Naive thymus-derived CD8-positive, alpha-beta T cell (primary cell): ENCODE results near the gene ZNF609. TPM values are rescaled to one million over a fixed set of nuclear protein-coding genes. Genes with fewer than 3 reads are reported as not detected.

Source experiments
- ATAC-seq, 2 donors: fragments of 150-1000 bp; cut with Tn5 transposase in 1 of 2; sonication (Bioruptor Pico), chemical (Tn5 transposase) in 1 of 2; 1 replicate in 1 of 2; 2 replicates in 1 of 2; pipeline ENCODE4 v1.10.0; 2021; ENCODE audit warnings: mild to moderate bottlenecking in 2 of 2, moderate library complexity in 2 of 2
- POLR2A ChIA-PET: fragments of 350-600 bp; sonication (Branson Sonifier 250); formaldehyde crosslinking; loops from one replicate; lab custom pipeline; 2021; ENCODE audit warnings: antibody characterized with exemption; lab: Charles Lee
- DNase-seq, 10 donors: peaks; one replicate each; pipeline versions ENCODE4 v3.0.0 to v3.0.0-alpha.2; 2020 to 2022
- H3K27ac Mint-ChIP-seq, 10 donors: one replicate each; pipeline ENCODE4 v1.8.0; 2020 to 2022; ENCODE audit warnings: mild to moderate bottlenecking in 10 of 10, mixed read lengths in 10 of 10, moderate library complexity in 4 of 10, inconsistent platforms in 1 of 10
- H3K27me3 Mint-ChIP-seq, 5 donors: one replicate each; pipeline ENCODE4 v1.8.0; 2021 to 2022; ENCODE audit warnings: mixed read lengths in 5 of 5
- H3K36me3 Mint-ChIP-seq, 3 donors: one replicate each; pipeline ENCODE4 v1.8.0; 2020 to 2022; ENCODE audit warnings: mixed read lengths in 3 of 3, mild to moderate bottlenecking in 2 of 3, inconsistent platforms in 1 of 3
- H3K4me1 Mint-ChIP-seq, 4 donors: one replicate each; pipeline ENCODE4 v1.8.0; 2021 to 2022; ENCODE audit warnings: mixed read lengths in 4 of 4
- H3K4me3 Mint-ChIP-seq, 10 donors: one replicate each; pipeline ENCODE4 v1.8.0; 2020 to 2022; ENCODE audit warnings: mild to moderate bottlenecking in 10 of 10, mixed read lengths in 10 of 10, moderate library complexity in 6 of 10, inconsistent platforms in 1 of 10
- H3K9me3 Mint-ChIP-seq, 9 donors: one replicate each; pipeline ENCODE4 v1.8.0; 2020 to 2022; ENCODE audit warnings: mixed read lengths in 9 of 9, mild to moderate bottlenecking in 3 of 9, inconsistent platforms in 1 of 9, moderate library complexity in 1 of 9
- polyA plus RNA-seq, 3 donors: library from polyadenylated mRNA; unstranded; fragments of 300-500 nt; fragmentation: Illumina TruSeq; gene quantifications; one replicate each; pipeline ENCODE4 v1.2.3, GENCODE V29; 2021
- total RNA-seq, 8 experiments: library from RNA in 2 of 8; stranded (reverse) in 2 of 8; gene quantifications; one replicate each; pipeline ENCODE4 v1.2.3 and lab custom pipeline; 2021 to 2026

ZNF609 gene
- total and polyA plus RNA-seq, 5 experiments from 2014 or later, result 10.2 to 68.2 (median 23.7) TPM

DNA sequence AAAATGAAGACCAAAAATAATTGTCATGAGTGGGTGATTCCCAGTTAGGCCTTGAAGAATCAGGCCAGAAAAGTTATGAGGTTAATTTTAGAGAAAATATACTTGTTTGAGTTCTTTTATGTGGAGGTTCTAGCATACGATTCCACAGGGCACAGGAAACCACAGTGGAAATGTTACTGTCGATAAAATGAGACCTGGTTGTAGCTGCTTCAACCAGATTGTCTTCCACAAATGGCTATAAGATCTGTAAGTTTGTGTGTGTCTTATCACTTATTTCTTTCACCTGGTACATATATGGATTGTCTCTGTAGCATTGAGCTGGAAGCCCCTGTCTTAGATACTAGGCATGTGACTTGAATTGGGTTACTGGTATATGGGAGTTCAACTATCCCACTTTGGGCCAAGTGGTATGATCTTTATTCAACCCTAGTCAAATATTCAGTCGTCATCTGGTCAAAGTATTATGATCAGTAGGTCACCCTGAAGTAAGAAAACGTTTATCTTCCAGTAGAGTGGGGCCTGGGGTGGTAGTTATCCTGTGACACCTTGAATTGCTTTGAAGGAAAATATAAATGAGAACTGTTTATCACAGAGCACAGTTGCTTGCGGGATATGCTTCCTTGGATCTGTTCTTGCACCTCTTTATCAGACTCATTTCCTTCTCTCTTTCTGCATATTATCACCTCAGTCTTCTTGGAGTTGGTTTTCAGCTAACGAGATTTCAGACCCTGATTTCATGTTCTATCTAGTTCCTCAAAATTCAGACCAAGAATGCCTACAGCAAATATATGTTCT lies 21.5 kb upstream of the ZNF609 start:
- H3K9me3 Mint-ChIP-seq, result no peaks in the 10 kb centered on the region
- H3K4me3 Mint-ChIP-seq, result peak overlapping the region in 9 of 10 donors; percentile 24 to 75 (median 56)
- H3K4me1 Mint-ChIP-seq, result peaks cover 30 to 55% (median 41%) of the 10 kb centered on the region in 4 donors
- peak overlapping the region; percentile 5 to 90 (median 74) for H3K27ac Mint-ChIP-seq
- POLR2A ChIA-PET, result interaction anchor here (1.2 to 1.5 kb wide), 2 partner anchors 11 to 14 kb away, joined by 4 to 5 read pairs; no protein-coding TSS in a partner anchor
- no peaks in the 10 kb centered on the region for H3K27me3 Mint-ChIP-seq
- DNase-seq (peak in 1 of 10 donors; percentile 33), ATAC-seq (peak; percentile 59 to 74)
- peaks cover 4 to 12% (median 5%) of the 10 kb centered on the region in 3 donors for H3K36me3 Mint-ChIP-seq

- ATAC-seq (no peak), DNase-seq (no peak)
- H3K9me3 Mint-ChIP-seq, result no peaks in the 10 kb centered on the region
- H3K27me3 Mint-ChIP-seq, result no peaks in the 10 kb centered on the region
- H3K4me3 Mint-ChIP-seq, result peak overlapping the region in 1 of 10 donors; percentile 73
- peaks cover 28 to 56% (median 53%) of the 10 kb centered on the region in 4 donors for H3K4me1 Mint-ChIP-seq
- POLR2A ChIA-PET, result no interaction called here
- peaks cover 2 to 17% (median 5%) of the 10 kb centered on the region in 3 donors for H3K36me3 Mint-ChIP-seq
- H3K27ac Mint-ChIP-seq, result peak overlapping the region in 5 of 10 donors; percentile 1 to 88 (median 52)
These were observed 18.5 kb upstream of the ZNF609 start for GRCh38 chr15:64441852-64442251.

GRCh38 chr15:64443016-64443415 lies 17.4 kb upstream of the ZNF609 start:
- H3K27ac Mint-ChIP-seq, result peak overlapping the region in 7 of 10 donors; percentile 3 to 89 (median 77)
- H3K4me1 Mint-ChIP-seq, result peaks cover 26 to 61% (median 54%) of the 10 kb centered on the region in 4 donors

DNA sequence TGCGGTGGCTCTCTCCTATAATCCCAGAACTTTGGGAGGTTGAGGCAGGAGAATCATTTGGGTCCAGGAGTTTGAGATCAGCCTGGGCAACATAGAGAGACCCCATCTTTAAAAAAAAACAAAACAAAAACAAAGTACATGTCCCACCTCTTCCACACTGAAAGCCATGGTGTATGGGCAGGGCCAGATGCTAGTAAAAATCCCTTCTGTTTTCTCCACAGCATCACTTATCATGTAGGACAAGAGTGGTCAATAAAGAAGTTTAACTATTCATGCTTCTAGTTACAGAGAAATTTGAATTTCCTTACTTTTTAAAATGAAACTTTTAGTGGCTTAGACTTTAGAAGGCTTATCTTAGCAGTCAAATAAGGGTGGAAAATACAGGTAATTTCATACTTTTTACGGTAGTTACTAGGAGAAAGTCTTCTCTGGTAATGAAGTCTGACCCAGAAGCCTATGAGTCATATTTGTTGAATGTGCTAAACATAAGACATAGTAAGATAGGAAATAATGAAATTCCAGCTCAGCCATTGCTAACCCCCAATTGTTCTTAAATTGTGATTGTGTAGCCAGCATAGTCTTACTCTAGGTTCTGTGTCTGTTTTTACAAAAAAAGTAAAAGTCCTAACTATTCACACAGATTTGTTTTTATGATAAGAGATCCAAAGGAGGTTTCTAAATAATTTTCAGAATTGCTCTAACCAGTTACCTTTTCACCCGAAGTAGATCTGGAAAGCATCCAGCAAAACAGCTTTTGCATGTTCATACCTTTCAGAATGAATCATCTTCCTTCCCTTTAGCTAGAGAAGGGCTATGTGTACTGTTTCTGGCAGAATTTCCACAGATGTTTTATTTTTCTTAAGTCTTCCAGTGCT lies 16.4 kb upstream of the ZNF609 start:
- Mint-ChIP-seq H3K4me3 (peak overlapping the region in 8 of 10 donors; percentile 21 to 80 (median 53)), H3K9me3 (no peaks in the 10 kb centered on the region), H3K36me3 (peaks cover 5 to 21% (median 7%) of the 10 kb centered on the region in 3 donors), H3K27ac (peak overlapping the region; percentile 15 to 89 (median 70)), H3K4me1 (peaks cover 26 to 58% (median 52%) of the 10 kb centered on the region in 4 donors), H3K27me3 (no peaks in the 10 kb centered on the region)
- POLR2A ChIA-PET, result interaction anchor here (0.6 to 1.1 kb wide), 4 partner anchors 14 to 157 kb away, joined by 3 to 8 read pairs (median 3); no protein-coding TSS in a partner anchor
- ATAC-seq, result peak; percentile 38 to 81
- peak in 1 of 10 donors; percentile 13 for DNase-seq

More at GRCh38 chr15:64443016-64443415, 17.4 kb upstream of the ZNF609 start:
- H3K36me3 Mint-ChIP-seq, result peaks cover 5 to 21% (median 7%) of the 10 kb centered on the region in 3 donors
- no peaks in the 10 kb centered on the region for H3K9me3 Mint-ChIP-seq
- peak overlapping the region in 4 of 10 donors; percentile 8 to 41 (median 18) for H3K4me3 Mint-ChIP-seq
- H3K27me3 Mint-ChIP-seq, result no peaks in the 10 kb centered on the region
- POLR2A ChIA-PET, result interaction anchor here (0.7 kb wide), 2 partner anchors 57 to 862 kb away, joined by 3 to 4 read pairs; no protein-coding TSS in a partner anchor
- DNase-seq (no peak), ATAC-seq (no peak)

GRCh38 chr15:64444836-64445235 lies 15.5 kb upstream of the ZNF609 start:
- POLR2A ChIA-PET, result interaction anchor here (0.7 to 0.8 kb wide), 4 partner anchors 121 to 714 kb away, joined by 3 to 8 read pairs (median 5); no protein-coding TSS in a partner anchor
- peaks cover 26 to 57% (median 51%) of the 10 kb centered on the region in 4 donors for H3K4me1 Mint-ChIP-seq
- no peaks in the 10 kb centered on the region for H3K9me3 Mint-ChIP-seq
- peak overlapping the region in 6 of 10 donors; percentile 32 to 89 (median 75) for H3K27ac Mint-ChIP-seq
- no peak for ATAC-seq
- no peak for DNase-seq
- no peaks in the 10 kb centered on the region for H3K27me3 Mint-ChIP-seq
- peaks cover 5 to 21% (median 8%) of the 10 kb centered on the region in 3 donors for H3K36me3 Mint-ChIP-seq
- H3K4me3 Mint-ChIP-seq, result peak overlapping the region in 4 of 10 donors; percentile 21 to 80 (median 42)

GRCh38 chr15:64447536-64448315 lies 12.7 kb upstream of the ZNF609 start:
- H3K9me3 Mint-ChIP-seq, result no peaks in the 10 kb centered on the region
- peak overlapping the region in 9 of 10 donors; percentile 25 to 76 (median 46) for H3K4me3 Mint-ChIP-seq
- H3K27me3 Mint-ChIP-seq, result no peaks in the 10 kb centered on the region
- H3K36me3 Mint-ChIP-seq, result peaks cover 0 to 13% (median 8%) of the 10 kb centered on the region in 3 donors
- POLR2A ChIA-PET, result interaction anchor here (0.6 to 1.1 kb wide), 4 partner anchors 8 to 17 kb away, joined by 3 to 5 read pairs (median 4); partner anchors contain the start of gene ZNF609
- peak; percentile 42 to 61 for ATAC-seq
- peak in 1 of 10 donors; percentile 16 for DNase-seq
- peaks cover 22 to 61% (median 52%) of the 10 kb centered on the region in 4 donors for H3K4me1 Mint-ChIP-seq
- peak overlapping the region; percentile 65 to 89 (median 81) for H3K27ac Mint-ChIP-seq

GRCh38 chr15:64452988-64453688 lies 7.2 kb upstream of the ZNF609 start:
- Mint-ChIP-seq H3K27ac (peak overlapping the region in 6 of 10 donors; percentile 6 to 78 (median 28)), H3K4me3 (peak overlapping the region in 2 of 10 donors; percentile 11 to 51), H3K36me3 (peaks cover 0 to 1% (median 0%) of the 10 kb centered on the region in 3 donors), H3K9me3 (no peaks in the 10 kb centered on the region), H3K4me1 (peaks cover 36 to 72% (median 64%) of the 10 kb centered on the region in 4 donors), H3K27me3 (no peaks in the 10 kb centered on the region)
- POLR2A ChIA-PET, result interaction anchor here (0.6 to 1.7 kb wide), 3 partner anchors 12 to 84 kb away, joined by 3 to 6 read pairs (median 4); no protein-coding TSS in a partner anchor
- ATAC-seq, result no peak
- no peak for DNase-seq

- POLR2A ChIA-PET, result interaction anchor here (0.6 to 1.7 kb wide), 2 partner anchors 15 to 23 kb away, joined by 4 to 5 read pairs; no protein-coding TSS in a partner anchor
- ATAC-seq (no peak), DNase-seq (no peak)
- peaks cover 34 to 70% (median 62%) of the 10 kb centered on the region in 4 donors for H3K4me1 Mint-ChIP-seq
- H3K27ac Mint-ChIP-seq, result peak overlapping the region in 7 of 10 donors; percentile 6 to 78 (median 40)
- peak overlapping the region in 1 of 10 donors; percentile 51 for H3K4me3 Mint-ChIP-seq
- peaks cover 0 to 1% (median 0%) of the 10 kb centered on the region in 3 donors for H3K36me3 Mint-ChIP-seq
- H3K9me3 Mint-ChIP-seq, result no peaks in the 10 kb centered on the region
- no peaks in the 10 kb centered on the region for H3K27me3 Mint-ChIP-seq
These were observed 6.7 kb upstream of the ZNF609 start for GRCh38 chr15:64453689-64454037.

GRCh38 chr15:64454282-64454681 lies 6.1 kb upstream of the ZNF609 start:
- Mint-ChIP-seq H3K4me3 (no peak overlapping the region), H3K36me3 (peaks cover 0 to 1% (median 0%) of the 10 kb centered on the region in 3 donors), H3K27ac (peak overlapping the region in 2 of 10 donors; percentile 15 to 28), H3K9me3 (no peaks in the 10 kb centered on the region), H3K27me3 (no peaks in the 10 kb centered on the region), H3K4me1 (peaks cover 36 to 73% (median 66%) of the 10 kb centered on the region in 4 donors)
- DNase-seq, result no peak
- POLR2A ChIA-PET, result interaction anchor here (0.6 kb wide), 2 partner anchors 8 to 22 kb away, joined by 3 to 5 read pairs; no protein-coding TSS in a partner anchor
- ATAC-seq, result no peak

- peak overlapping the region; percentile 63 to 96 (median 92) for H3K27ac Mint-ChIP-seq
- H3K9me3 Mint-ChIP-seq, result no peaks in the 10 kb centered on the region
- H3K36me3 Mint-ChIP-seq, result no peaks in the 10 kb centered on the region
- H3K4me1 Mint-ChIP-seq, result peaks cover 39 to 70% (median 68%) of the 10 kb centered on the region in 4 donors
- peak overlapping the region; percentile 44 to 77 (median 68) for H3K4me3 Mint-ChIP-seq
- DNase-seq (peak in 3 of 10 donors; percentile 13 to 43 (median 35)), ATAC-seq (peak in 1 of 2 donors; percentile 22)
- H3K27me3 Mint-ChIP-seq, result no peaks in the 10 kb centered on the region
- POLR2A ChIA-PET, result interaction anchor here (1.2 kb wide), 1 partner anchor 8 kb away, joined by 3 read pairs; no protein-coding TSS in a partner anchor
These were observed 4.4 kb upstream of the ZNF609 start for GRCh38 chr15:64455961-64456371.
